Epithelial cell of proximal tubule (primary cell): ENCODE results near the gene FBXO17. TPM values are rescaled to one million over a fixed set of nuclear protein-coding genes. Genes with fewer than 3 reads are reported as not detected.

Experiments used
- DNase-seq: peaks from one replicate; pipeline ENCODE4 v3.0.0-alpha.2; 2011; ENCODE audit warnings: low read depth
- H3K4me3 ChIP-seq: 2 replicates; pipeline ENCODE4 v1.5.1; 2011; ENCODE audit warnings: low read depth, mild to moderate bottlenecking, low read length
- total RNA-seq: library from RNA; depleted of rRNA; stranded (reverse); fragments of >200 nt; gene quantifications from 2 replicates; pipeline ENCODE4 v1.2.3, GENCODE V29; 2015
- TF ChIP-seq, protein P1 (sequence below): conservative IDR thresholded peaks from 2 replicates; pipeline ENCODE4 v1.5.1; 2012; ENCODE audit warnings: low read depth, mild to moderate bottlenecking, low read length

FBXO17 gene
- total RNA-seq, 1 donor from 2014 or later: 40.4 TPM

GRCh38 chr19:38911388-38912001 lies 64.0 kb downstream of the FBXO17 start:
- DNase-seq: no peak
- no peak overlapping the region for H3K4me3 ChIP-seq
- TF ChIP-seq, protein P1, sequence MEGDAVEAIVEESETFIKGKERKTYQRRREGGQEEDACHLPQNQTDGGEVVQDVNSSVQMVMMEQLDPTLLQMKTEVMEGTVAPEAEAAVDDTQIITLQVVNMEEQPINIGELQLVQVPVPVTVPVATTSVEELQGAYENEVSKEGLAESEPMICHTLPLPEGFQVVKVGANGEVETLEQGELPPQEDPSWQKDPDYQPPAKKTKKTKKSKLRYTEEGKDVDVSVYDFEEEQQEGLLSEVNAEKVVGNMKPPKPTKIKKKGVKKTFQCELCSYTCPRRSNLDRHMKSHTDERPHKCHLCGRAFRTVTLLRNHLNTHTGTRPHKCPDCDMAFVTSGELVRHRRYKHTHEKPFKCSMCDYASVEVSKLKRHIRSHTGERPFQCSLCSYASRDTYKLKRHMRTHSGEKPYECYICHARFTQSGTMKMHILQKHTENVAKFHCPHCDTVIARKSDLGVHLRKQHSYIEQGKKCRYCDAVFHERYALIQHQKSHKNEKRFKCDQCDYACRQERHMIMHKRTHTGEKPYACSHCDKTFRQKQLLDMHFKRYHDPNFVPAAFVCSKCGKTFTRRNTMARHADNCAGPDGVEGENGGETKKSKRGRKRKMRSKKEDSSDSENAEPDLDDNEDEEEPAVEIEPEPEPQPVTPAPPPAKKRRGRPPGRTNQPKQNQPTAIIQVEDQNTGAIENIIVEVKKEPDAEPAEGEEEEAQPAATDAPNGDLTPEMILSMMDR: no peak

DNA sequence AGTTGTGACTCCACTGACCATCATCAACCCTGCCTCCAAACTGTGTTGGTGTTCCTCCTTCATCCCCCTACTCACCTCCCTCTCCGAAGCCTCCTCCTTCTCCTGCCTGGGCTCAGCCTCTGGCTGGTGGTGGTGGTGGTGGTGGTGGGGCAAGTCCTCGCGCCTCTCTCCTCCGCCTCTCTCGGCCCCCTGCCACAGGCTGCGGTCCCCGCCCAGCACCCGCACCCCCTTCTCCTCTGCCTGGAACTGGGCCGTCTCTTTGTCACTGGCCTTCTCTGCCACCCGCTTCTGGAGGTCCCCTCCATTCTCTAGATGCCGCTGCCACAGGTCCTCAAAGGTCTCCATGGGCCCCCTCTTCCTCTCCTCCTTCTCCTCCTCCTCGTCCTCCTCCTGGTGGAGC lies 65.1 kb downstream of the FBXO17 start:
- TF ChIP-seq, protein P1: no peak
- no peak overlapping the region for H3K4me3 ChIP-seq
- DNase-seq: no peak

- H3K4me3 ChIP-seq: no peak overlapping the region
- TF ChIP-seq, protein P1: no peak
- no peak for DNase-seq
These were observed 66.6 kb downstream of the FBXO17 start for GRCh38 chr19:38908911-38909310.

DNA sequence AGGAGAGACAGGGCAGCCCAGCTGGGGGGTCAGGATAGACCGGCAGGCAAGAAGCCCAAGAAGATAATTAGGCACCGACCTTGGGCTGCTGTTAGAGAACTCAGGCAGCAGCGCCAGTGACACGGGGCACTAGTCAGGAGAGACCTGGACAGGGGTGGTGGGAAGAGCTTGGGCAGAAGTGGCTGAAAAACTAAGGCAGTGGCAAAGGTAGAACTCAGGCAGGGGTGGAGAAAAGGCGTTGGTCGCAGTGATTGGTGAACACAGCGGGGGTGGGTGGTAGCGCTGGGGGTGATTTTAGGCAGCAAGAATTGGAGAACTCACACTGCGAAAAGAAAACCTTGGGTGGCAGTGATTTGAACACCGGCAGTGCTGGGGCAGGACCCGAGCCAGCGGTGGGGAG lies 67.9 kb downstream of the FBXO17 start:
- no peak overlapping the region for H3K4me3 ChIP-seq
- TF ChIP-seq, protein P1: no peak
- no peak for DNase-seq

- TF ChIP-seq, protein P1: no peak
- H3K4me3 ChIP-seq: no peak overlapping the region
- DNase-seq: no peak
These were observed 68.3 kb downstream of the FBXO17 start for GRCh38 chr19:38907227-38907626.

- no peak overlapping the region for H3K4me3 ChIP-seq
- TF ChIP-seq, protein P1: no peak
- no peak for DNase-seq
These were observed 69.9 kb downstream of the FBXO17 start for GRCh38 chr19:38905620-38906019.
